Loucy (cell line): ENCODE data around the gene SPOCK1.

Experiments used
- H2AFZ ChIP-seq: fragments of 200-600 bp; sonication (generic); 2 replicates; pipeline ENCODE4 v1.6.0; 2016; ENCODE audit warnings: antibody characterized with exemption, mild to moderate bottlenecking, low read length, moderate library complexity
- H3F3A ChIP-seq: fragments of 200-600 bp; 2 replicates; pipeline ENCODE4 v1.6.0; 2016; ENCODE audit warnings: antibody characterized with exemption, low read depth, mild to moderate bottlenecking
- H3K27me3 ChIP-seq: fragments of 200-600 bp; sonication (generic); 2 replicates; pipeline ENCODE4 v1.6.1; 2014; ENCODE audit warnings: low read length, mild to moderate bottlenecking; ENCODE audit not compliant: insufficient read depth, poor library complexity, severe bottlenecking
- H3K36me3 ChIP-seq: fragments of 200-600 bp; sonication (generic); 2 replicates; pipeline ENCODE4 v1.6.1; 2016; ENCODE audit warnings: low read length; ENCODE audit not compliant: insufficient read depth
- H3K4me1 ChIP-seq: fragments of 200-600 bp; sonication (generic); 2 replicates; pipeline ENCODE4 v1.5.1; 2014; ENCODE audit warnings: low read length, mild to moderate bottlenecking; ENCODE audit not compliant: insufficient read depth, poor library complexity, severe bottlenecking
- H3K4me2 ChIP-seq: fragments of 200-600 bp; sonication (generic); 2 replicates; pipeline ENCODE4 v1.6.0; 2014; ENCODE audit warnings: antibody characterized with exemption, low read length, low read depth, mild to moderate bottlenecking; ENCODE audit not compliant: poor library complexity, severe bottlenecking
- H3K4me3 ChIP-seq: fragments of 200-600 bp; sonication (generic); 2 replicates; pipeline ENCODE4 v1.5.1; 2014; ENCODE audit warnings: low read length, mild to moderate bottlenecking, mixed read lengths; ENCODE audit not compliant: poor library complexity, severe bottlenecking
- H3K79me2 ChIP-seq: fragments of 200-600 bp; sonication (generic); 2 replicates; pipeline ENCODE4 v1.6.1; 2014; ENCODE audit warnings: low read length; ENCODE audit not compliant: insufficient read depth
- H3K9ac ChIP-seq: fragments of 200-600 bp; sonication (generic); 2 replicates; pipeline ENCODE4 v1.6.0; 2014; ENCODE audit warnings: mild to moderate bottlenecking, low read depth, low read length, moderate library complexity; ENCODE audit not compliant: poor library complexity, severe bottlenecking
- H3K9me2 ChIP-seq: fragments of 200-600 bp; sonication (generic); replicated peaks from 2 replicates; pipeline ENCODE4 v1.6.1; 2016; ENCODE audit warnings: low read depth, low read length, mixed read lengths
- H3K9me3 ChIP-seq: fragments of 200-600 bp; sonication (generic); 2 replicates; pipeline ENCODE4 v1.6.1; 2014; ENCODE audit warnings: mild to moderate bottlenecking, antibody characterized with exemption, low read length, low read depth; ENCODE audit not compliant: insufficient read depth
- H4K20me1 ChIP-seq: fragments of 200-600 bp; sonication (generic); 2 replicates; pipeline ENCODE4 v1.6.0; 2014; ENCODE audit warnings: antibody characterized with exemption, low read length, mild to moderate bottlenecking; ENCODE audit not compliant: insufficient read depth, poor library complexity, severe bottlenecking
- CTCF ChIP-seq: fragments of 200-600 bp; sonication (generic); conservative IDR thresholded peaks from 2 replicates; pipeline ENCODE4 v1.5.1; 2014; ENCODE audit warnings: mild to moderate bottlenecking, antibody characterized with exemption, low read length
- EZH2phosphoT487 ChIP-seq: fragments of 200-600 bp; IDR thresholded peaks from 2 replicates; pipeline ENCODE4 v1.6.1; 2018; ENCODE audit warnings: antibody characterized with exemption, mild to moderate bottlenecking, moderate library complexity, borderline replicate concordance

Gene SPOCK1

DNA sequence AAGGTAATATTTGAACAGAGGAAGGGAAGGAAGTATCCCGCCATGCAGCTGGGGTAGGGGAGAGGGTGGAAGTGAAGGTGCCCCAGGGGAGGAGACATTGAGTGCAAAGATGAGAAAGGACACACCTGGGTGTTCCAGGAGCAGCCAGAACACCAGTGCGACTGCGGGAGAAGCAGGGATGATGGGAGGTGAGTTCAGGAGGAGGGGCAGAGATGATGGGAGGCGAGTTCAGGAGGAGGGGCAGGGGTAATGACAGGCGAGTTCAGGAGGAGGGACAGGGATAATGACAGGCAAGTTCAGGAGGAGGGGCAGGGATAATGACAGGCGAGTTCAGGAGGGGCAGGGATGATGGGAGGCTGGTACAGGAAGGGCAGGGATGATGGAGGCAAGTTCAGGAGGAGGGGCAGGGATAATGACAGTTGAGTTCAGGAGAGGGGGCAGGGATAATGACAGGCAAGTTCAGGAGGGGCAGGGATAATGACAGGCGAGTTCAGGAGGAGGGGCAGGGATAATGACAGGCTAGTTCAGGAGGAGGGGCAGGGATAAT lies 17.2 kb upstream of the SPOCK1 start:
- H3K4me1 ChIP-seq: no peaks in the 10 kb centered on the region
- no peak overlapping the region for H3K4me3 ChIP-seq
- H3K79me2 ChIP-seq: no peaks in the 10 kb centered on the region
- H3K9ac ChIP-seq: no peak overlapping the region
- H3K9me3 ChIP-seq: no peaks in the 10 kb centered on the region
- no peak overlapping the region for H3K4me2 ChIP-seq
- no peak overlapping the region for H2AFZ ChIP-seq
- H3K9me2 ChIP-seq: no peaks in the 10 kb centered on the region
- H4K20me1 ChIP-seq: no peaks in the 10 kb centered on the region
- no peaks in the 10 kb centered on the region for H3K27me3 ChIP-seq
- TF ChIP-seq EZH2phosphoT487 (no peak), CTCF (no peak)
- no peaks in the 10 kb centered on the region for H3F3A ChIP-seq
- H3K36me3 ChIP-seq: no peaks in the 10 kb centered on the region

DNA sequence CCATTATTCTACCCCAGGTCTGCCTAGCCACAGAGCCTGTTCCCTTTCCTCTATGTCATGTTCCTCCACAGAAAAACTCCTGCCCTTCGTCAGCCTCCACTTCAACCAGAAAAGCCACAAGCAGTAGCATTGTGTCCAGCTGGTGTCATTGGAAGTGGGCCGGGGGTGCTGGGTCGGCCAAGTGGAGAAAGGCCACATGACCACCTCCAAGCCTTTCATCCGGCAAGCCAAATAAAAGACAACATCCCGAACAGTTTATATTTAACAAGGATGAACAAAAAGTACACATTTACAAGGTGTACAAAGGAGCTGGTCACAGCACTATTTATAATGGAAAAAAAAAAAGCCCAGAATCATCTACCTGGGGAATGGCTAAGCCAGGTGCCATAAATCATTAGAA lies 16.1 kb upstream of the SPOCK1 start:
- Histone ChIP-seq H3K36me3 (no peaks in the 10 kb centered on the region), H3K4me1 (no peaks in the 10 kb centered on the region), H3F3A (no peaks in the 10 kb centered on the region), H3K4me2 (no peak overlapping the region), H3K4me3 (no peak overlapping the region), H2AFZ (no peak overlapping the region), H3K9ac (no peak overlapping the region), H3K79me2 (no peaks in the 10 kb centered on the region), H4K20me1 (no peaks in the 10 kb centered on the region), H3K9me2 (no peaks in the 10 kb centered on the region), H3K9me3 (no peaks in the 10 kb centered on the region), H3K27me3 (no peaks in the 10 kb centered on the region)
- TF ChIP-seq EZH2phosphoT487 (no peak), CTCF (no peak)

DNA sequence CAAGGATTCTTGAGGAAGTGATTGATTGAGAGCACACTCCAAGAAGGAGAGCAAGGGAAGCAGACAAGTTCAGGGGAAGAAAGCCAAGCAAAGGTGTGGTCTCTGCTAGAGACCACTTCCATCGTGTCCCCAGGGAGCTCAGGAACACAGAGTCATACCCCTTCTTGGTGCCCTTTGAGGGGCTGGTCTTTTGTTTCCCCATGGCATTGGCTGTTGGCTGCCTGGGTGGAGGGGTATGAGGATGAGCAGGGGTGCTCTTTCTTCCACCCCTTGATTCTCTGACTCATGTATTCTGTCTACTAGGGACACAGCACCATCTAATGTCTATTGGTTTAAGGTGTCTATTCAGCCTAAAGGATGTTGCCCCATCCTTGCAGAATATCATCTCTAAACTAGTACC lies 11.5 kb upstream of the SPOCK1 start:
- no peak overlapping the region for H2AFZ ChIP-seq
- no peaks in the 10 kb centered on the region for H3K79me2 ChIP-seq
- no peak overlapping the region for H3K4me3 ChIP-seq
- no peak for TF ChIP-seq EZH2phosphoT487
- TF ChIP-seq CTCF: no peak
- no peak overlapping the region for H3K9ac ChIP-seq
- no peaks in the 10 kb centered on the region for H4K20me1 ChIP-seq
- no peaks in the 10 kb centered on the region for H3F3A ChIP-seq
- no peaks in the 10 kb centered on the region for H3K9me2 ChIP-seq
- H3K9me3 ChIP-seq: no peaks in the 10 kb centered on the region
- no peaks in the 10 kb centered on the region for H3K36me3 ChIP-seq
- no peaks in the 10 kb centered on the region for H3K27me3 ChIP-seq
- H3K4me1 ChIP-seq: no peaks in the 10 kb centered on the region
- H3K4me2 ChIP-seq: no peak overlapping the region
